DOHH2 (cell line): ENCODE data around the gene ANTXRL.
"Not testable (repeated sequence)": the region's sequence is repeated elsewhere in the genome, so short reads cannot be mapped to it uniquely, and the experiment has no call there.

Source experiments
- H3F3A ChIP-seq: fragments of 200-600 bp; sonication (generic), shearing (Covaris generic); 2 replicates; pipeline ENCODE4 v1.6.0; 2016; ENCODE audit warnings: antibody characterized with exemption, mild to moderate bottlenecking; ENCODE audit not compliant: control insufficient read depth, insufficient read depth
- H3K27ac ChIP-seq: fragments of 200-600 bp; sonication (generic); 2 replicates; pipeline ENCODE4 v1.5.1; 2014; ENCODE audit warnings: low read depth, mild to moderate bottlenecking, low read length, moderate library complexity
- H3K27me3 ChIP-seq: fragments of 200-600 bp; sonication (generic); 2 replicates; pipeline ENCODE4 v1.6.1; 2014; ENCODE audit warnings: mild to moderate bottlenecking, low read length, mixed read lengths; ENCODE audit not compliant: control insufficient read depth
- H3K36me3 ChIP-seq: fragments of 200-600 bp; sonication (generic); 2 replicates; pipeline ENCODE4 v1.6.1; 2014; ENCODE audit warnings: mild to moderate bottlenecking, low read length, moderate library complexity, mixed read lengths; ENCODE audit not compliant: control insufficient read depth
- H3K4me1 ChIP-seq: fragments of 200-600 bp; sonication (generic); 2 replicates; pipeline ENCODE4 v1.6.1; 2014; ENCODE audit warnings: mild to moderate bottlenecking, low read length, mixed read lengths; ENCODE audit not compliant: control insufficient read depth
- H3K4me2 ChIP-seq: fragments of 200-600 bp; sonication (generic); 2 replicates; pipeline ENCODE4 v1.6.0; 2014; ENCODE audit warnings: mild to moderate bottlenecking, low read length, moderate library complexity
- H3K4me3 ChIP-seq: fragments of 200-600 bp; sonication (generic); 2 replicates; pipeline ENCODE4 v1.5.1; 2014; ENCODE audit warnings: mild to moderate bottlenecking, low read length, mixed read lengths
- H3K79me2 ChIP-seq: fragments of 200-600 bp; sonication (generic); 2 replicates; pipeline ENCODE4 v1.6.1; 2014; ENCODE audit warnings: mild to moderate bottlenecking, low read length, mixed read lengths; ENCODE audit not compliant: control insufficient read depth
- H3K9me2 ChIP-seq: fragments of 200-600 bp; sonication (generic); replicated peaks from 2 replicates; pipeline ENCODE4 v1.6.1; 2014; ENCODE audit warnings: mild to moderate bottlenecking, low read length, mixed read lengths; ENCODE audit not compliant: control insufficient read depth
- H3K9me3 ChIP-seq: fragments of 200-600 bp; sonication (generic); 2 replicates; pipeline ENCODE4 v1.6.1; 2014; ENCODE audit warnings: antibody characterized with exemption, low read length, mixed read lengths; ENCODE audit not compliant: control insufficient read depth, insufficient read depth
- H4K20me1 ChIP-seq: fragments of 200-600 bp; sonication (generic); 2 replicates; pipeline ENCODE4 v1.6.0; 2014; ENCODE audit warnings: low read depth, mild to moderate bottlenecking, antibody characterized with exemption, low read length, moderate library complexity; ENCODE audit not compliant: control insufficient read depth, insufficient read depth
- CTCF ChIP-seq: fragments of 200-600 bp; sonication (generic); IDR thresholded peaks from one replicate; pipeline ENCODE4 v1.5.1; 2014; ENCODE audit warnings: antibody characterized with exemption, mild to moderate bottlenecking, low read depth, low read length; ENCODE audit not compliant: poor library complexity, severe bottlenecking
- EZH2phosphoT487 ChIP-seq: fragments of 200-600 bp; sonication (generic); IDR thresholded peaks from 2 replicates; pipeline ENCODE4 v1.6.1; 2017; ENCODE audit warnings: borderline replicate concordance, mild to moderate bottlenecking, antibody characterized with exemption, low read length, moderate library complexity, mixed read lengths

The ANTXRL gene

DNA sequence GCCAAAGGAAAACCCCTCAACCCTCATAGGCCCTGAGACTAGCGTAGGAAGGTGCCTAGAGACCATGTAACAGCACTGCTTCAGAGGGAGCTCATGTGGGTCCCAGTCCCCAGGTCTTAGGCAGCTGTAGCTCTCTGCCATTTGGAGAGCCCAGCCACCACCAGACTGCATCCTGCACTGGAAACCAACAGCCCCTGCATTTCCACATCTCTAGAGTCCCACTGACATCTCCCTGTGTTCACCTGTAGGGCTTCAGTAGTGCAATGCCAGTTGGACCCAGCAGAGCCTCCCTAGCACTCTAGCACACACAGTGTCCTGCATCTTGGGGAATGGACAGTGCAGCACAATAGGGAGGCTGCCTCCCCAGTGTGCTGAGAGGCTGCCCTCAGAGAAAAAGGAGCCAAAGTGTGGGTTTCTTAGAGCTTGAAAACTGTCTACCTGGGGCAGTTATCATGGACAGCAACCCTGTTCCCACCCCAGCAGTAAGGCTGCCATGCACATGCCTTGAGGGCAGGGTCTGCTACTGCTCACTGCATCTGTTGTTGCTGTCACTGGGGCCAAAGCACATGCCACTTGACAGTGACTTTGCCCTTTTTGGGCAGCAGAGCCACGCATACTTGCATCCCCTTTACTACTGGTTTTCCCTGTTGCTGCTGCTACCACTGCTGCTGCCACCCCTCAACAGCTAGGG is 46.7 kb upstream of the ANTXRL start:
- no peaks in the 10 kb centered on the region for H3K36me3 ChIP-seq
- H3K9me2 ChIP-seq: no peaks in the 10 kb centered on the region
- no peaks in the 10 kb centered on the region for H3K27me3 ChIP-seq
- no peaks in the 10 kb centered on the region for H3F3A ChIP-seq
- no peak overlapping the region for H3K4me3 ChIP-seq
- H3K27ac ChIP-seq: no peak overlapping the region
- H3K9me3 ChIP-seq: no peaks in the 10 kb centered on the region
- H3K79me2 ChIP-seq: no peaks in the 10 kb centered on the region
- H3K4me1 ChIP-seq: no peaks in the 10 kb centered on the region
- no peak overlapping the region for H3K4me2 ChIP-seq
- H4K20me1 ChIP-seq: no peaks in the 10 kb centered on the region
- TF ChIP-seq EZH2phosphoT487: no peak
- TF ChIP-seq CTCF: no peak

DNA sequence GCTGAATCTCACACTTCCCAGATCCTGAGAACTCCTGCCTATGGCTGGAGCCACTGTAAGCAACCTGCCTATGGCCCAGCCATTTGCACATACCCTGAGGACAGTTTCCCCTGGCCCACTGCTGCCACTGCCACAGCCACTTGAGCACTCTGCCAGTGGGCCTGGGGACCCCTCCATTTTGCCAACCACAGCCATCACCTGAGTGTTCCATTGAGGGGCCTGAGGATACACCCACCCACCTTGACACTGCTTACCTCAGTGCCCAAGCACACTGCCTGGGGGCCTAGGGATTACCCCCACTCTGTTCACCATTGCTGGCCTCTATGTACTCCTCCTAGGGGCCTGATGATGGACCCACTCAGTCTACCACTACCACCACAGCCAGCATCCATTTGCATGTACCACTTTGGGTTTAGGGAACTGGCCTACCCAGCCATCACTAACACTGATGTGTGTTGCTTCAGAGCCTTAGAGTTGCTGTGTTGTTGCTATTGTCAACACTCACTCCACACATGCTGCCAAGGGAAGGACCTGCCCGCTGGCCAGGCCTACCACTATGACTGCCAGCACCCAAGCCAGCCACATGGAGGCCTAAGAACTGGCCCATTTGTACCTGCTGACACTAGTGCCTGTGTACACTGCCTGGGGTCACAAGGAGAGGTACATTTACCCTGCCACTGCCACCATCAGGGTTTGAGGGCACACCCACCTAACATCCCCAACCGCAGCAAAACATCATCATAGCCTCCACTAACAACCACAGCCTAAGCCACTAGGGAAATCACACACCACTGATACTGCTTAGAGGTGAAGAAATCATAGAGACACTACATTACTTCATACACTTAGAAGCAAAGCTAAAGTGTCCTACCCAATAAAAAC is 45.9 kb upstream of the ANTXRL start:
- Histone ChIP-seq H3K27me3 (no peaks in the 10 kb centered on the region), H3K4me2 (no peak overlapping the region), H3K79me2 (no peaks in the 10 kb centered on the region), H3K27ac (no peak overlapping the region), H3F3A (no peaks in the 10 kb centered on the region), H3K4me3 (no peak overlapping the region), H3K4me1 (no peaks in the 10 kb centered on the region), H3K9me2 (no peaks in the 10 kb centered on the region), H4K20me1 (no peaks in the 10 kb centered on the region), H3K36me3 (no peaks in the 10 kb centered on the region), H3K9me3 (no peaks in the 10 kb centered on the region)
- no peak for TF ChIP-seq EZH2phosphoT487
- TF ChIP-seq CTCF: no peak

GRCh38 chr10:46245381-46245900 is 41.4 kb upstream of the ANTXRL start:
- no peaks in the 10 kb centered on the region for H3K79me2 ChIP-seq
- no peaks in the 10 kb centered on the region for H3K27me3 ChIP-seq
- no peaks in the 10 kb centered on the region for H3K4me1 ChIP-seq
- TF ChIP-seq CTCF (no peak), EZH2phosphoT487 (no peak)
- H3K9me3 ChIP-seq: no peaks in the 10 kb centered on the region
- H3K36me3 ChIP-seq: no peaks in the 10 kb centered on the region
- no peak overlapping the region for H3K4me3 ChIP-seq
- no peaks in the 10 kb centered on the region for H4K20me1 ChIP-seq
- H3K27ac ChIP-seq: no peak overlapping the region
- no peaks in the 10 kb centered on the region for H3K9me2 ChIP-seq
- H3K4me2 ChIP-seq: no peak overlapping the region
- H3F3A ChIP-seq: no peaks in the 10 kb centered on the region

GRCh38 chr10:46246400-46247180 is 40.2 kb upstream of the ANTXRL start:
- H3K9me2 ChIP-seq, H3K4me3 ChIP-seq, H3K27ac ChIP-seq, H4K20me1 ChIP-seq, H3K27me3 ChIP-seq, H3F3A ChIP-seq, H3K79me2 ChIP-seq, H3K9me3 ChIP-seq, H3K36me3 ChIP-seq, H3K4me2 ChIP-seq, H3K4me1 ChIP-seq: not testable (repeated sequence)
